Neural crest cell (in vitro differentiated cells): ENCODE data around the gene ENOX1. TPM values are rescaled to one million over a fixed set of nuclear protein-coding genes. Genes with fewer than 3 reads are reported as not detected.

ENCODE experiments used
- DNase-seq: peaks from one replicate; pipeline ENCODE4 v3.0.0; 2021; ENCODE audit warnings: low read depth, mixed read lengths, low spot score
- H3K27ac Mint-ChIP-seq: one replicate; pipeline ENCODE4 v1.8.0; 2021; ENCODE audit warnings: mild to moderate bottlenecking, mixed read lengths; ENCODE audit not compliant: unreplicated experiment
- H3K27me3 Mint-ChIP-seq: 2 replicates; pipeline ENCODE4 v1.8.0; 2021; ENCODE audit warnings: low read depth, mild to moderate bottlenecking, mixed read lengths
- H3K36me3 Mint-ChIP-seq: 2 replicates; pipeline ENCODE4 v1.8.0; 2021; ENCODE audit warnings: low read depth, mild to moderate bottlenecking, mixed read lengths
- H3K4me1 Mint-ChIP-seq: 2 replicates; pipeline ENCODE4 v1.8.0; 2021; ENCODE audit warnings: mixed read lengths
- H3K4me3 Mint-ChIP-seq: one replicate; pipeline ENCODE4 v1.8.0; 2021; ENCODE audit warnings: mild to moderate bottlenecking, mixed read lengths
- H3K9me3 Mint-ChIP-seq: 2 replicates; pipeline ENCODE4 v1.8.0; 2021; ENCODE audit warnings: mixed read lengths
- CTCF ChIP-seq: fragments of 200-600 bp; sonication (generic); conservative IDR thresholded peaks from 2 replicates; pipeline ENCODE4 v1.5.0; 2021; ENCODE audit warnings: antibody characterized with exemption, mild to moderate bottlenecking
- total RNA-seq: library from RNA; stranded (reverse); gene quantifications from 2 replicates; pipeline ENCODE4 v1.2.1, GENCODE V29; 2021

The ENOX1 gene
- total RNA-seq, 1 donor from 2014 or later, result 3.8 TPM

- H3K27me3 Mint-ChIP-seq, result no peaks in the 10 kb centered on the region
- no peak for TF ChIP-seq CTCF
- no peaks in the 10 kb centered on the region for H3K36me3 Mint-ChIP-seq
- H3K4me1 Mint-ChIP-seq, result no peaks in the 10 kb centered on the region
- H3K9me3 Mint-ChIP-seq, result no peaks in the 10 kb centered on the region
- DNase-seq, result no peak
- H3K4me3 Mint-ChIP-seq, result no peak overlapping the region
- H3K27ac Mint-ChIP-seq, result no peak overlapping the region
Measured at GRCh38 chr13:43611281-43612273, 175.2 kb downstream of the ENOX1 start.

GRCh38 chr13:43608400-43609137 lies 178.2 kb downstream of the ENOX1 start:
- no peaks in the 10 kb centered on the region for H3K27me3 Mint-ChIP-seq
- no peak overlapping the region for H3K27ac Mint-ChIP-seq
- DNase-seq, result no peak
- no peaks in the 10 kb centered on the region for H3K4me1 Mint-ChIP-seq
- no peak overlapping the region for H3K4me3 Mint-ChIP-seq
- TF ChIP-seq CTCF, result no peak
- H3K36me3 Mint-ChIP-seq, result peaks cover 8% of the 10 kb centered on the region
- peaks cover 10% of the 10 kb centered on the region for H3K9me3 Mint-ChIP-seq

GRCh38 chr13:43597599-43597945 lies 189.2 kb downstream of the ENOX1 start:
- no peak overlapping the region for H3K27ac Mint-ChIP-seq
- H3K4me3 Mint-ChIP-seq, result no peak overlapping the region
- peaks cover 11% of the 10 kb centered on the region for H3K4me1 Mint-ChIP-seq
- no peaks in the 10 kb centered on the region for H3K36me3 Mint-ChIP-seq
- no peaks in the 10 kb centered on the region for H3K9me3 Mint-ChIP-seq
- no peaks in the 10 kb centered on the region for H3K27me3 Mint-ChIP-seq
- no peak for DNase-seq
- no peak for TF ChIP-seq CTCF

- Mint-ChIP-seq H3K9me3 (no peaks in the 10 kb centered on the region), H3K4me1 (peaks cover 11% of the 10 kb centered on the region), H3K4me3 (no peak overlapping the region), H3K27ac (no peak overlapping the region), H3K36me3 (no peaks in the 10 kb centered on the region), H3K27me3 (no peaks in the 10 kb centered on the region)
- no peak for DNase-seq
- no peak for TF ChIP-seq CTCF
Measured at GRCh38 chr13:43596924-43597598, 189.7 kb downstream of the ENOX1 start.

GRCh38 chr13:43596006-43596405 lies 190.8 kb downstream of the ENOX1 start:
- Mint-ChIP-seq H3K27me3 (no peaks in the 10 kb centered on the region), H3K27ac (no peak overlapping the region), H3K4me1 (peaks cover 4% of the 10 kb centered on the region), H3K36me3 (no peaks in the 10 kb centered on the region), H3K9me3 (no peaks in the 10 kb centered on the region), H3K4me3 (no peak overlapping the region)
- DNase-seq, result no peak
- no peak for TF ChIP-seq CTCF
